T-helper 2 cell (primary cell): ENCODE data around the gene HMG20B.
"Not testable (repeated sequence)": the region's sequence is repeated elsewhere in the genome, so short reads cannot be mapped to it uniquely, and the experiment has no call there.

Experiments used
- DNase-seq, 5 experiments: peaks; one replicate each; pipeline versions ENCODE4 v3.0.0 to v3.0.0-alpha.2; 2012 to 2022
- total RNA-seq, 2 donors: gene quantifications; one replicate each; lab custom pipeline; 2026; lab: John Stamatoyannopoulos, UW

Gene HMG20B
- total RNA-seq: 23.4 to 25.3 reads per million in 2 donors

DNA sequence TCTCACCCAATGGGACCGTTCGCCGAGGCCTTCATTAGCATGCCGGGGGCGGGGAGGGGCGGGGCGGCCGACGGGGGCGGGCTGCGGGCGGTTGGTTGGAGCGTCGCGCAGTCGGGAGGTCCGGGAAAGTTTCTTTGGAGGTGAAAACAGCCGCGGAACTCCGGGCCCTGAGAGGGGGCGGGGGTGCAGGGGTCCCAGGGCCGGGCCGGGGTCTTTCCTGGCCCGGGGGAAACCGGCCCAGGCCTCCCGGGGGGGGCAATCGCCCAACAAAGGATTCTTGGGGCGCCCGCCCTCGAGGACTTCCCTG is at the start of gene HMG20B:
Gene HMG20B, plus strand, starts transcription at position 90 of the 307 bp plus-strand sequence. CDS start 366 bp downstream, outside the sequence.
- no peak for DNase-seq

DNA sequence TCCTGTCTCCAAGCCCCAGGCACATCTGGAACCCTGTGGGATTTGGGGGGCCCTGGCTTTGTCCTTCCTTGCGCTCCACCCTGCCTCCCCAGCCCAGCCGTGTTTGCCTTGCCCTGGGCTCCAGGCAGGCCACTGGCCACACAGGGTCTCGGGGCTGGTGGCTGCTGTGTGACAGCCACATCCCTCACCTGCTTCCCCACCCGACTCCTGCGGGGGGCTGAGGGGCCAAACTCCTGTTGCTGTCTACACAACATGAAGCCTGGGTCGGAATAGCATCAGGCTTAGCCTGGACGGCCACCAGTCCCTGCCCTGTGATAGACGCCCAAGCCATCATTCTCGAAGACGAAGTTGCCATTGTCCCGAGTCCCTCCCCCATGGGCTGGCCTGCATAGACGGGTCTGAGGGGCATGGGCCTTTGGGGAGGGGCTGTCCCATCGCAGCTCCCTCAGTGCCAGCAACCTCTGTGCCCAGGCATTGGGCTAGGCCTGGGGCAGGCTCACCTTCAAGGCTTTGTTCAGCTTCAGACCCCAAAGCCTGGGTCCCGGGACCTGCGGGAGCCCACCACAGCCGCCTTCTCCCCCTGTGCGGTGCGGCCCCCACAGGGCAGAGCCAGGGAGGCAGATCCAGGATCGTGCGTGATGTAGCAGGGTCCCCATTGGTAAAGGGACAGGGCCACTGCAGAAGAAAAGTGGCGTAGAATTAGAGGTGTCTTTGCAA is 49.2 kb upstream of the HMG20B start:
- DNase-seq: no peak

GRCh38 chr19:3524078-3524842 is 48.5 kb upstream of the HMG20B start:
- no peak for DNase-seq

GRCh38 chr19:3524904-3525451 is 47.8 kb upstream of the HMG20B start:
- no peak for DNase-seq

GRCh38 chr19:3526507-3527237 is 46.1 kb upstream of the HMG20B start:
- no peak for DNase-seq

GRCh38 chr19:3527238-3527910 is 45.4 kb upstream of the HMG20B start:
- no peak for DNase-seq

DNA sequence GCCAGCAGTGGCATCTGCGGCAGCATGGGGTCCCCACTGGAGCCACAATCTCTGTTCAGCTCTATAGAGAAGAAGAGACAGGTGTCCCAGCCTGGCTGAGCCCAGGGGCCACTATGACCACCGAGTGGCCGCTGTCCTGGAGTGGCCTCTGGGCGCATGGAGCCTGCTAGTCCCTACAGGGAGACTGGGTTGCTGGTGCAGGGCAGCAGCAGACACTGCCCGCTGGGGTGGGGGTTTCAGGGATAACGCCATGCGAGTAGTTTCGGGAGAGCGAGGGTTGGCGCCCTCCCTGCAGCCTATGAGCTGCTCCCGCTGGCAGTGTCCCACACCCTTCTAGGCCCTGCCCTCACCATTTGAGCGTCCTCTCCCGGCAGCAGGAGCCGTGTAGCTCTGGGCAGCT is 44.7 kb upstream of the HMG20B start:
- no peak for DNase-seq

GRCh38 chr19:3528539-3529211 is 44.1 kb upstream of the HMG20B start:
- DNase-seq: no peak

GRCh38 chr19:3529299-3529698 is 43.4 kb upstream of the HMG20B start:
- DNase-seq: not testable (repeated sequence)

GRCh38 chr19:3530389-3530788 is 42.4 kb upstream of the HMG20B start:
- DNase-seq: no peak

GRCh38 chr19:3531716-3532115 is 41.0 kb upstream of the HMG20B start:
- DNase-seq: no peak

DNA sequence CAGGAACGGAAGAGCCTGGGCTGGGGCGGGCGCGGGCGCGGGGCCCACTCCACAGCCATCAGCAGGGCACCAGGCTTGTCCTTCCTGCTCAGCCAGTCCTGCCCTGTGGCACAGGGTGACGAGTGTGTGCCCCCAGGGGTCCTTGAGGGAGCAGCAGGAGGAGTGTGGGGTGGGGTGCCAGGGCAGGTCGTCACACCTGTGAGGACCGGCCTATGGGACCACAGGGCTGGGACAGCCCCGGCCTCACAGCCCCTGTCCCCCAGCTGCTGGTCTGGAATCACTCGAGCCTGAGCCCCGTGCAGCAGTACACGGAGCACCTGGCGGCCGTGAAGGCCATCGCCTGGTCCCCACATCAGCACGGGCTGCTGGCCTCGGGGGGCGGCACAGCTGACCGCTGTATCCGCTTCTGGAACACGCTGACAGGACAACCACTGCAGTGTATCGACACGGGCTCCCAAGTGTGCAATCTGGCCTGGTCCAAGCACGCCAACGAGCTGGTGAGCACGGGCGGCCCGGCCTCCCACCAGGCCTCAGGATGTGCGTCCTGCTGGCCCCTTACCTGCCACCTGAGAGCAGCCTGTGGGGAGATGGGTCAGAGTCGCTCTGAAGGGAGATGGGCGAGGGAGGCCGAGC is 40.5 kb upstream of the HMG20B start:
- DNase-seq: no peak

- DNase-seq: no peak
Measured at GRCh38 chr19:3533033-3533432, 39.7 kb upstream of the HMG20B start.

DNA sequence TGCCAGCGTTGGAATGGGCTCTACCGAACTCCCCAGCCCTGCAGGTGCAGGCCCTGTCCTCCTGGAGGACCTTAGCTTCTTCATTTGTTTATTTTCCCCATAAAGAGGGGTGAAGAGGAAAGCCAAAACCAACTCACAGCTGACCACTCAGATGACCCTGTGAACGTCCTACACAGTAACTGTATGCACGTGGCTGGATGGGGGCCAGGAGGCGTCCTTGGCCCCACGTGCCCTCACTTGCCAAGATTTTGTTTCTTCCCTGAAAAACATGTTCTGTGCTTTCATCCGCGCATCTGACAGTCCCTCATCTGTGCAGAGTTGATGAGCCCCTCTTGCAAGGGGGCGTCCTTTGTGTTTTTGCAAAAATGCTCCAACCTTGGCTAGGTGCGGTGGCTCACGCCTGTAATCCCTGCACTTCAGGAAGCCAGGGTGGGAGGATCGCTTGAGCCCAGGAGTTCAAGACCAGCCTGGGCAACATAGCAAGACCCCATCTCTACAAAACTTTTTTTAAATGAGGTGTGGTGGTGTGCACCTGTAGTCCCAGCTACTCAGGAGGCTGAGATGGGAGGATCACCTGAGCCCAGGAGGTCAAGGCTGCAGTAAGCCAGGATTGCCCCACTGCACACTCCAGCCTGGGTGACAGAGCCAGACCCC is 39.1 kb upstream of the HMG20B start:
- DNase-seq: no peak

DNA sequence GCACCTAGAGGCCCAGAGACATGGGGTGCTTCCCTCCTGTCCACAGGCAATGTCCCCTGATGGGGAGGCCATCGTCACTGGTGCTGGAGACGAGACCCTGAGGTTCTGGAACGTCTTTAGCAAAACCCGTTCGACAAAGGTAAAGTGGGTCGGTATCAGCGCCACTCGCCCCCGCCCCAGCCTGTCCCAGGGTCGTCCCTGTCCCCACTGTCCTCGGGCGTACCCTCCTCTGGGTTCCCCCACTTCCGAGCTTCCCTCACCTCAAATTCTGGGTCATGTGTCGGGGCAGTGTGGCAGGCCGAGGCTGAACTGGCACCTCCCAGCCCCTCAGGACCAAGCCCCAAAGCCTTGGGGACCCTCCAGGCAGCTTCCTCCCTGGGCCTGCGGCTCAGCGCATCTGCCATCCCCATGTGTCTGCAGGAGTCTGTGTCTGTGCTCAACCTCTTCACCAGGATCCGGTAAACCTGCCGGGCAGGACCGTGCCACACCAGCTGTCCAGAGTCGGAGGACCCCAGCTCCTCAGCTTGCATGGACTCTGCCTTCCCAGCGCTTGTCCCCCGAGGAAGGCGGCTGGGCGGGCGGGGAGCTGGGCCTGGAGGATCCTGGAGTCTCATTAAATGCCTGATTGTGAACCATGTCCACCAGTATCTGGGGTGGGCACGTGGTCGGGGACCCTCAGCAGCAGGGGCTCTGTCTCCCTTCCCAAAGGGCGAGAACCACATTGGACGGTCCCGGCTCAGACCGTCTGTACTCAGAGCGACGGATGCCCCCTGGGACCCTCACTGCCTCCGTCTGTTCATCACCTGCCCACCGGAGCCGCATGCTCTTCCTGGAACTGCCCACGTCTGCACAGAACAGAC is 38.1 kb upstream of the HMG20B start:
- DNase-seq: no peak

DNA sequence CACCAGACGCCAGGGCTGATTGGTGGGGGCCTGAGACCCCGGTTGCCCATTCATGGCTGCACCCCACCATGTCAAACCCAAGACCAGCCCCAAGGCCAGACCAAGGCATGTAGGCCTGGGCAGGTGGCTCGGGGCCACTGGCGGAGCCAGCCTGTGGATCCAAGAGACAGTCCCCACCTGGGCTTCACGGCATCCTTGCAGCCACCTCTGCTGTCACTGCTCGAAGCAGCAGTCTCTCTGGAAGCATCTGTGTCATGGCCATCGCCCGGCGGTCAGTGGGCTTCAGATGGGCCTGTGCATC is 37.6 kb upstream of the HMG20B start:
- DNase-seq: no peak

DNA sequence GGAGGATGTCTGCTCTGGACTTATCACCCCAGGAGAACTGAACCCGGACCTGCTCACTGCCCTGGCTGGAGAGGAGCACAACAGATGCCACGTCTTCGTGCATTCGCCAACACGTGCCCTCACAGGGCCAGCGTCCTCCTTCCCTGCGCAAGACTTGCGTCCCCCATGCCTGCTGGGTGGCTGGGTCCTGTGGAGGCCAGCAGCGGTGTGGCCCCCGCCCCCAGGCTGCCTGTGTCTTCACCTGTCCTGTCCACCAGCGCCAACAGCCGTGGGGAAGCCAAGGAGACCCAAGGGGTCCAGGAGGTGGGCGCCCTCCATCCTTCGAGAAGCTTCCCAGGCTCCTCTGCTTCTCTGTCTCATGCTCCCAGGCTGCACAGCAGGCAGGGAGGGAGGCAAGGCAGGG is 37.2 kb upstream of the HMG20B start:
- no peak for DNase-seq

DNA sequence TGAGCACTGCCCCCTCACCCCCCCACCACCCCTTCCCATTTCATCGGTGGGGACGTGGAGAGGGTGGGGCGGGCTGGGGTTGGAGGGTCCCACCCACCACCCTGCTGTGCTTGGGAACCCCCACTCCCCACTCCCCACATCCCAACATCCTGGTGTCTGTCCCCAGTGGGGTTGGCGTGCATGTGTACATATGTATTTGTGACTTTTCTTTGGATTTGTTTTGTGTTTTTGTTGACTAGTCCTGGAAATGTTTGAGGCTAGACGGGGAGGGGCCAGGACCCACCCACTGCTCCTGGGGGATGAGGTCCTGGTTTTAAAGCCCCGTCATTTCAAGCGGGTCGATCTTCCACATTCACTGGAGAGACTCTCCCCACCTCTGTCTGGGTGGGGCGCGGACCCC is 36.8 kb upstream of the HMG20B start:
- DNase-seq: no peak

- DNase-seq: no peak
Measured at GRCh38 chr19:3536429-3537100, 36.2 kb upstream of the HMG20B start.

- DNase-seq: no peak
Measured at GRCh38 chr19:3537101-3537437, 35.7 kb upstream of the HMG20B start.
